K562 (cell line): ENCODE data around the gene RSPH9. TPM values are rescaled to one million over a fixed set of nuclear protein-coding genes. Genes with fewer than 3 reads are reported as not detected.

Experiments
- E2F3 ChIP-seq: fragments of 250-450 bp; sonication (Bioruptor Pico); IDR thresholded peaks from 2 replicates; pipeline ENCODE4 v1.4.0; 2020; ENCODE audit warnings: mild to moderate bottlenecking
- IFI16 ChIP-seq: fragments of 250-450 bp; sonication (Bioruptor Pico); IDR thresholded peaks from 2 replicates; pipeline ENCODE4 v2.1.2; 2022; ENCODE audit warnings: mild to moderate bottlenecking, inconsistent platforms
- PML ChIP-seq: IDR thresholded peaks from 2 replicates; pipeline ENCODE4 v1.6.1; 2012; ENCODE audit warnings: low read length, inconsistent platforms
- RB1 ChIP-seq: fragments of 450-650 bp; IDR thresholded peaks from 2 replicates; pipeline ENCODE4 v1.6.1; 2017; ENCODE audit warnings: low read depth, mild to moderate bottlenecking
- polyA plus RNA-seq, 8 experiments: library from polyadenylated mRNA; depleted of rRNA in 4 of 8; stranded (reverse) in 5 of 8; unstranded in 3 of 8; fragments of >200 nt; fragmentation: Nextera tagmentation in 2 of 8; fragmentation: Illumina TruSeq in 1 of 8; extraction: Ambion mirVana in 2 of 8; extraction: Trizol in 1 of 8; gene quantifications; 2 replicates each; pipeline versions ENCODE4 v1.2.1 to v1.2.3, GENCODE V29; 2011 to 2014; ENCODE audit warnings: inconsistent platforms in 1 of 8, missing spikeins in 1 of 8
- total RNA-seq, 7 experiments: library from RNA; depleted of rRNA in 6 of 7; stranded (reverse); fragments of >200 nt in 6 of 7; fragmentation: Illumina TruSeq in 2 of 7; extraction: Trizol in 2 of 7; gene quantifications; 2 replicates each; pipeline versions ENCODE4 v1.2.1 to v1.2.3, GENCODE V29; 2011 to 2021; ENCODE audit warnings: low replicate concordance in 1 of 7
- TF ChIP-seq, protein P1 (sequence below): sonication (generic); formaldehyde crosslinking; IDR thresholded peaks from 2 replicates; pipeline ENCODE4 v1.8.1; 2022; ENCODE audit warnings: missing genetic modification reagents
- TF ChIP-seq, protein P2 (sequence below), 2 experiments: fragments of 450-650 bp in 1 of 2; sonication (generic) in 1 of 2; formaldehyde crosslinking in 1 of 2; IDR thresholded peaks; 2 replicates each; pipeline versions ENCODE4 v1.7.1 to v1.9.0; 2016 to 2022; ENCODE audit warnings: inconsistent platforms in 1 of 2, mild to moderate bottlenecking in 1 of 2, missing genetic modification reagents in 1 of 2
- TF ChIP-seq, protein P3 (sequence below): sonication (generic); formaldehyde crosslinking; IDR thresholded peaks from 2 replicates; pipeline ENCODE4 v1.8.0; 2022; ENCODE audit warnings: missing genetic modification reagents, mild to moderate bottlenecking, borderline replicate concordance
- TF ChIP-seq, protein P4 (sequence below): sonication (generic); formaldehyde crosslinking; IDR thresholded peaks from 2 replicates; pipeline ENCODE4 v1.8.1; 2023; ENCODE audit warnings: mild to moderate bottlenecking, missing genetic modification reagents
- TF ChIP-seq, protein P5 (sequence below): fragments of 250-450 bp; sonication (Bioruptor Pico); IDR thresholded peaks from 2 replicates; pipeline ENCODE4 v1.8.0; 2021; ENCODE audit warnings: moderate library complexity, mild to moderate bottlenecking, inconsistent platforms

RSPH9 gene
- total and polyA plus RNA-seq, 9 of the 15 experiments (the other 6 are each of a cell fraction or from before 2014, with no cell fraction given), result 0.05 to 0.60 (median 0.39) TPM; not detected in 6

DNA sequence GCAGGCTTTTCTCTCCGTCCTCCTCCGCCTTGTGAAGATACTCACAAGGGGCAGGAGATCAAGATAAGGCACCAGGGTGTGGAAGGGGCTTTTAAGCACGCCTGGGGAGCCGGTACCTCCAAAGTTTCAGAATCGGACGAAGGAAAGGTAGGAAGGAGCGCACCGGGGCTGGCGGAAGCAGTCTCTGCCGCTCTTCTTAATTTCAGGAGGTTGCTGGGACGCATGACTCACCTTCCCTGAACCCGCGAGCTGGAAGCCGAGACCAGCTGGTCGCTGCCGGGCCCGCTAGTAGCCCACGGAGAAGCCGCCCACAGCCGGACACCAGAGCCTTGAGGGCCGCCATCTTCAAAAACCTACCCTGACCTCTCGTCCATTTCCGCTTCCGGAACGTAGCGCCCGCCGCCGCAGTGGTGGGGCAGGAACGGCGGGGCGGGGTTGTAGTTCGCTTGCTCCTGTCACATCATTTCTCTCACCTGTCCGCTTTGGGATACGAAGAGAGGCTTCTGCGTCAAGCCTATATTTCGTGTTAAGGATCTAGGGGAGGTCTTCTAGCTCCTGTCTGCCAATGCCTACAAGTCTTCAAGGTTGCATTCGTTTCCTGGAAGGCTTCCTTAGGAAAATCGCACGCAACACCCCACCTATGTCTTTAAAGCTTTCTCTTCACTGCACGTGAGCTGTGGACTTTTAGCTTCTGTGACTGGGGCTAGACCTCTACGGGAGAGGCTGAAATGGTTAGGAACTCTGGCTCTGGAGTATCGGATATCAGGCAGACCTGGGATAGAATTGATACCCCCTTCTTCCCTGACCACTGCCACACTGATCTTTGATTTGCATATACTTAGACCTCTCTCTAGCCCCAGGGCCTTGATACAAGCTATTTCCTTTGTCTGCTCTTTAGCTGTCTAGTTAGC lies 42.9 kb downstream of the RSPH9 start, which contains the start of gene MRPS18A (continued):
- TF ChIP-seq, protein P1, sequence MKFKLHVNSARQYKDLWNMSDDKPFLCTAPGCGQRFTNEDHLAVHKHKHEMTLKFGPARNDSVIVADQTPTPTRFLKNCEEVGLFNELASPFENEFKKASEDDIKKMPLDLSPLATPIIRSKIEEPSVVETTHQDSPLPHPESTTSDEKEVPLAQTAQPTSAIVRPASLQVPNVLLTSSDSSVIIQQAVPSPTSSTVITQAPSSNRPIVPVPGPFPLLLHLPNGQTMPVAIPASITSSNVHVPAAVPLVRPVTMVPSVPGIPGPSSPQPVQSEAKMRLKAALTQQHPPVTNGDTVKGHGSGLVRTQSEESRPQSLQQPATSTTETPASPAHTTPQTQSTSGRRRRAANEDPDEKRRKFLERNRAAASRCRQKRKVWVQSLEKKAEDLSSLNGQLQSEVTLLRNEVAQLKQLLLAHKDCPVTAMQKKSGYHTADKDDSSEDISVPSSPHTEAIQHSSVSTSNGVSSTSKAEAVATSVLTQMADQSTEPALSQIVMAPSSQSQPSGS (CRISPR knock-in tag), result no peak
- TF ChIP-seq RB1 (peak; percentile 61), IFI16 (CRISPR knock-in tag) (no peak), PML (peak; percentile 84), E2F3 (peak; percentile 73; the same call in 1 of the 2 replicates)
- TF ChIP-seq, protein P2, sequence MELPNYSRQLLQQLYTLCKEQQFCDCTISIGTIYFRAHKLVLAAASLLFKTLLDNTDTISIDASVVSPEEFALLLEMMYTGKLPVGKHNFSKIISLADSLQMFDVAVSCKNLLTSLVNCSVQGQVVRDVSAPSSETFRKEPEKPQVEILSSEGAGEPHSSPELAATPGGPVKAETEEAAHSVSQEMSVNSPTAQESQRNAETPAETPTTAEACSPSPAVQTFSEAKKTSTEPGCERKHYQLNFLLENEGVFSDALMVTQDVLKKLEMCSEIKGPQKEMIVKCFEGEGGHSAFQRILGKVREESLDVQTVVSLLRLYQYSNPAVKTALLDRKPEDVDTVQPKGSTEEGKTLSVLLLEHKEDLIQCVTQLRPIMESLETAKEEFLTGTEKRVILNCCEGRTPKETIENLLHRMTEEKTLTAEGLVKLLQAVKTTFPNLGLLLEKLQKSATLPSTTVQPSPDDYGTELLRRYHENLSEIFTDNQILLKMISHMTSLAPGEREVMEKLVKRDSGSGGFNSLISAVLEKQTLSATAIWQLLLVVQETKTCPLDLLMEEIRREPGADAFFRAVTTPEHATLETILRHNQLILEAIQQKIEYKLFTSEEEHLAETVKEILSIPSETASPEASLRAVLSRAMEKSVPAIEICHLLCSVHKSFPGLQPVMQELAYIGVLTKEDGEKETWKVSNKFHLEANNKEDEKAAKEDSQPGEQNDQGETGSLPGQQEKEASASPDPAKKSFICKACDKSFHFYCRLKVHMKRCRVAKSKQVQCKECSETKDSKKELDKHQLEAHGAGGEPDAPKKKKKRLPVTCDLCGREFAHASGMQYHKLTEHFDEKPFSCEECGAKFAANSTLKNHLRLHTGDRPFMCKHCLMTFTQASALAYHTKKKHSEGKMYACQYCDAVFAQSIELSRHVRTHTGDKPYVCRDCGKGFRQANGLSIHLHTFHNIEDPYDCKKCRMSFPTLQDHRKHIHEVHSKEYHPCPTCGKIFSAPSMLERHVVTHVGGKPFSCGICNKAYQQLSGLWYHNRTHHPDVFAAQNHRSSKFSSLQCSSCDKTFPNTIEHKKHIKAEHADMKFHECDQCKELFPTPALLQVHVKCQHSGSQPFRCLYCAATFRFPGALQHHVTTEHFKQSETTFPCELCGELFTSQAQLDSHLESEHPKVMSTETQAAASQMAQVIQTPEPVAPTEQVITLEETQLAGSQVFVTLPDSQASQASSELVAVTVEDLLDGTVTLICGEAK (IDR thresholded peaks at IDR 0.05), result peak; percentile 98
- TF ChIP-seq, protein P2 (CRISPR knock-in tag; IDR thresholded peaks at IDR 0.05), result no peak
- TF ChIP-seq, protein P3, sequence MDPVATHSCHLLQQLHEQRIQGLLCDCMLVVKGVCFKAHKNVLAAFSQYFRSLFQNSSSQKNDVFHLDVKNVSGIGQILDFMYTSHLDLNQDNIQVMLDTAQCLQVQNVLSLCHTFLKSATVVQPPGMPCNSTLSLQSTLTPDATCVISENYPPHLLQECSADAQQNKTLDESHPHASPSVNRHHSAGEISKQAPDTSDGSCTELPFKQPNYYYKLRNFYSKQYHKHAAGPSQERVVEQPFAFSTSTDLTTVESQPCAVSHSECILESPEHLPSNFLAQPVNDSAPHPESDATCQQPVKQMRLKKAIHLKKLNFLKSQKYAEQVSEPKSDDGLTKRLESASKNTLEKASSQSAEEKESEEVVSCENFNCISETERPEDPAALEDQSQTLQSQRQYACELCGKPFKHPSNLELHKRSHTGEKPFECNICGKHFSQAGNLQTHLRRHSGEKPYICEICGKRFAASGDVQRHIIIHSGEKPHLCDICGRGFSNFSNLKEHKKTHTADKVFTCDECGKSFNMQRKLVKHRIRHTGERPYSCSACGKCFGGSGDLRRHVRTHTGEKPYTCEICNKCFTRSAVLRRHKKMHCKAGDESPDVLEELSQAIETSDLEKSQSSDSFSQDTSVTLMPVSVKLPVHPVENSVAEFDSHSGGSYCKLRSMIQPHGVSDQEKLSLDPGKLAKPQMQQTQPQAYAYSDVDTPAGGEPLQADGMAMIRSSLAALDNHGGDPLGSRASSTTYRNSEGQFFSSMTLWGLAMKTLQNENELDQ (CRISPR knock-in tag), result no peak
- TF ChIP-seq, protein P4, sequence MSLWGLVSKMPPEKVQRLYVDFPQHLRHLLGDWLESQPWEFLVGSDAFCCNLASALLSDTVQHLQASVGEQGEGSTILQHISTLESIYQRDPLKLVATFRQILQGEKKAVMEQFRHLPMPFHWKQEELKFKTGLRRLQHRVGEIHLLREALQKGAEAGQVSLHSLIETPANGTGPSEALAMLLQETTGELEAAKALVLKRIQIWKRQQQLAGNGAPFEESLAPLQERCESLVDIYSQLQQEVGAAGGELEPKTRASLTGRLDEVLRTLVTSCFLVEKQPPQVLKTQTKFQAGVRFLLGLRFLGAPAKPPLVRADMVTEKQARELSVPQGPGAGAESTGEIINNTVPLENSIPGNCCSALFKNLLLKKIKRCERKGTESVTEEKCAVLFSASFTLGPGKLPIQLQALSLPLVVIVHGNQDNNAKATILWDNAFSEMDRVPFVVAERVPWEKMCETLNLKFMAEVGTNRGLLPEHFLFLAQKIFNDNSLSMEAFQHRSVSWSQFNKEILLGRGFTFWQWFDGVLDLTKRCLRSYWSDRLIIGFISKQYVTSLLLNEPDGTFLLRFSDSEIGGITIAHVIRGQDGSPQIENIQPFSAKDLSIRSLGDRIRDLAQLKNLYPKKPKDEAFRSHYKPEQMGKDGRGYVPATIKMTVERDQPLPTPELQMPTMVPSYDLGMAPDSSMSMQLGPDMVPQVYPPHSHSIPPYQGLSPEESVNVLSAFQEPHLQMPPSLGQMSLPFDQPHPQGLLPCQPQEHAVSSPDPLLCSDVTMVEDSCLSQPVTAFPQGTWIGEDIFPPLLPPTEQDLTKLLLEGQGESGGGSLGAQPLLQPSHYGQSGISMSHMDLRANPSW (CRISPR knock-in tag), result peak; percentile 69; the same call in 1 of the 2 replicates
- TF ChIP-seq, protein P5, sequence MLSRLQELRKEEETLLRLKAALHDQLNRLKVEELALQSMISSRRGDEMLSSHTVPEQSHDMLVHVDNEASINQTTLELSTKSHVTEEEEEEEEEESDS (CRISPR knock-in tag), result no peak
